SJCRH30 (cell line): ENCODE measurements around the gene TPTE. TPM values are rescaled to one million over a fixed set of nuclear protein-coding genes. Genes with fewer than 3 reads are reported as not detected.
"Not testable (repeated sequence)": the region's sequence is repeated elsewhere in the genome, so short reads cannot be mapped to it uniquely, and the experiment has no call there.

Experiments used
- DNase-seq, 2 experiments: peaks; one replicate each; pipeline ENCODE4 v3.0.0-alpha.2; 2015 to 2020
- H3K27ac ChIP-seq: fragments of 250-450 bp; sonication (Bioruptor Pico); 2 replicates; pipeline ENCODE4 v1.5.1; 2020; ENCODE audit warnings: mild to moderate bottlenecking, moderate library complexity
- H3K27me3 ChIP-seq: fragments of 250-450 bp; sonication (Bioruptor Pico); 2 replicates; pipeline ENCODE4 v1.5.1; 2020; ENCODE audit warnings: mild to moderate bottlenecking, moderate library complexity
- H3K36me3 ChIP-seq: fragments of 250-450 bp; sonication (Bioruptor Pico); 2 replicates; pipeline ENCODE4 v1.5.1; 2020; ENCODE audit warnings: mild to moderate bottlenecking, moderate library complexity
- H3K4me1 ChIP-seq: fragments of 250-450 bp; sonication (Bioruptor Pico); 2 replicates; pipeline ENCODE4 v1.5.1; 2020; ENCODE audit warnings: mild to moderate bottlenecking, moderate library complexity
- H3K4me3 ChIP-seq: fragments of 250-450 bp; sonication (Bioruptor Pico); 2 replicates; pipeline ENCODE4 v1.5.1; 2020; ENCODE audit warnings: mild to moderate bottlenecking, moderate library complexity
- H3K9me3 ChIP-seq: fragments of 250-450 bp; sonication (Bioruptor Pico); replicated peaks from 2 replicates; pipeline ENCODE4 v1.5.1; 2020; ENCODE audit warnings: mild to moderate bottlenecking, moderate library complexity
- total RNA-seq: library from RNA; depleted of rRNA; stranded (reverse); fragments of >200 nt; shearing (Covaris generic); gene quantifications from 2 replicates; pipeline ENCODE4 v1.2.3, GENCODE V29; 2014

The TPTE gene
- total RNA-seq, 1 experiment from 2014 or later = 0.38 TPM

DNA sequence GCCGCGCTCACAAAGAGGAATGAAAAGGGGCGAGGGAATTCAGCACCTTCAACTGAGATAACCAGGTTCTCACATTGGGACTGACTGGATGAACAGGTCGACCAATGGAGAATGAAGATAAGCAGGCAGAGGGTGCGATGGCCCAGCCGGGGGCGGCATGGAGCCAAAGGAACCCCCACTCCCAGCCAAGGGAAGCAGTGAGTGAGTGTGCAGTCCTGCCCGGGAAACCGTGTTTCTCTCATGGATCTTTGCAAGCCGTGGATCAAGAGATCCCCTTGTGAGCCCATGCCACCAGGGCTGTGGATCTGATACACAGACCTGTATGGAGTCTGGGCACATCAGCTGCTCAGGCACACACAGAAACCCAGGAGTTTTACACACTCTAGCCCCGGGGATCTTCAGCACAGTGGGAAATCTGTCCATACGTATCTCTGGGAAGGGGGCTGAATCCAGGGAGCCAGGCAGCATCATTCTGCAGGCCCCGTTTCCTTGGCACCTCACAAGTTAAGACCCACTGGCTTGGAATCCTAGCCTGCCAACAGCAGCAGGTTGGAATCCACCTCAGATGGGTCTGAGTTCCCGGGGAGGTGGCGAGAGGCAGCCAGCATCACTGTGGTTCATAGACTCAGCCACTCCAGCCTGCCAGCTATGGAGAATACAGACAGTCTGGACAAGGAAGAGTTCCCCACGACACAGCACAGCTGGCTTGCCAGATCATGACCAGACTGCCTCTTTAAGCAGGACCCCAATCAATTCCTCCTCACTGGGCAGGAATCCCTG, 53.3 kb downstream of the TPTE start:
- not testable (repeated sequence) for H3K4me1 ChIP-seq, H3K9me3 ChIP-seq, H3K27ac ChIP-seq, H3K36me3 ChIP-seq, H3K27me3 ChIP-seq, DNase-seq, H3K4me3 ChIP-seq

GRCh38 chr21:10575311-10575667, 53.9 kb downstream of the TPTE start:
- Histone ChIP-seq H3K4me3 (no peak overlapping the region), H3K27ac (no peak overlapping the region), H3K9me3 (no peaks in the 10 kb centered on the region), H3K36me3 (no peaks in the 10 kb centered on the region), H3K4me1 (no peaks in the 10 kb centered on the region), H3K27me3 (no peaks in the 10 kb centered on the region)
- no peak for DNase-seq

DNA sequence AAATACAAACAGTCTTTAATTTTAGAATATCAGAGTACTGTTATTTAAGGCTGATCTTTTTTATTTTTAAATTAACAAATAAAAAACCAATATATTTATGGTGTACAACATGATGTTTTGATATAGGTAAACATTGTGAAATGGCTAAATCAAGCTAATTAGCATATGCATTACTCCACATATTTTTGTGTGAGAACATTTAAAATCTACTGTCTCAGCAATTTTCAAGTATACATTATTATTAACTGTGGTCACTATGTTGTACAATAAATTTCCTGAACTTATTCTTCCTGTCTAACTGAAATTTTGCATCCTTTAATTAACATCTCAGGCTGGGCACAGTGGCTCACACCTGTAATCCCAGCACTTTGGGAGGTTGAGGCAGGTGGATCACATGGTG, 57.5 kb downstream of the TPTE start:
- not testable (repeated sequence) for H3K4me1 ChIP-seq, H3K36me3 ChIP-seq, H3K9me3 ChIP-seq, H3K27ac ChIP-seq, H3K27me3 ChIP-seq, DNase-seq, H3K4me3 ChIP-seq

- H3K9me3 ChIP-seq, H3K4me3 ChIP-seq: not testable (repeated sequence)
- peak in 1 of 2 experiments; percentile 15 for DNase-seq
Measured at GRCh38 chr21:10589115-10589514, 67.7 kb downstream of the TPTE start.

DNA sequence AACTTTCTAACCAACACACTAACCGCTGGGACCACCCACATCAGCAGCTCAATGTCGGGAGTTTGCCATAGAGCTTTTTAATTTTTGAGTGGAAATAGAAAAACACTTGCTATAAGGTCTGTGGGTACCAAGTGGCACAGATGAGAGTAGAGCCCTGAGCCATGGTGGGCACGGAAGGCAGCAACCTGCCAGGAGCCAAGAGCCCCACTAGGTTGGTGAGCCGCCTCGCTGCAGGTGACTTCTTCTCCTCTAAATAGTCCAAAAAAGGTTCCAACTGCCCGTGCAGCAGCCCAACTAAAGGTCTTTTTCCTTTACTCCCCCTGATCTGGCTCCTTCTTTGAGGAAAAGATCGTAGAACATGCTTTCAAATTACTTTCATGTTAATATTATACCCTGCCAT, 85.7 kb downstream of the TPTE start:
- H3K4me3 ChIP-seq, H3K4me1 ChIP-seq, H3K9me3 ChIP-seq, H3K36me3 ChIP-seq, H3K27me3 ChIP-seq, H3K27ac ChIP-seq, DNase-seq: not testable (repeated sequence)

More at GRCh38 chr21:10589115-10589514, 67.7 kb downstream of the TPTE start:
- not testable (repeated sequence) for H3K4me1 ChIP-seq, H3K27me3 ChIP-seq, H3K36me3 ChIP-seq, H3K27ac ChIP-seq

DNA sequence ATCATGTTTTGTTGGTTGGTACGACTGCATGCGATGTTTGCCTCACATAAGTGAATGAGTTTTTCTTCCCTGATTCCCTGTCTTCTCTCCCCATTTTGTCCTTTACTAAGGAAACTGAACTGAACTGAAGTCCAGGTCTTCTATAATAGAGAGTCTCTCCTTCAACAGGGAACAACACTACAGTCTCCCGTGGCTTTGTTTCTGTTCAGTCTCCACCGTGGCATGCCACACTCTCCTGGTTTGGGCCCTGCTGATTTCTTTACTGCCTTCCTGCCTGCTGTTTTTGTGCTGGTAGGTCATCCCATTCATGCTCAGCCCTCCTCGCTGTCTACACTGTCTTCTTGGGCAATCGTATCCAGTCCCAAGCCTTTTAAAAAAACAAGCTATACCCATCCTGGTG, 92.9 kb downstream of the TPTE start:
- H3K27ac ChIP-seq, H3K36me3 ChIP-seq, H3K4me1 ChIP-seq, H3K9me3 ChIP-seq, H3K4me3 ChIP-seq, H3K27me3 ChIP-seq, DNase-seq: not testable (repeated sequence)

DNA sequence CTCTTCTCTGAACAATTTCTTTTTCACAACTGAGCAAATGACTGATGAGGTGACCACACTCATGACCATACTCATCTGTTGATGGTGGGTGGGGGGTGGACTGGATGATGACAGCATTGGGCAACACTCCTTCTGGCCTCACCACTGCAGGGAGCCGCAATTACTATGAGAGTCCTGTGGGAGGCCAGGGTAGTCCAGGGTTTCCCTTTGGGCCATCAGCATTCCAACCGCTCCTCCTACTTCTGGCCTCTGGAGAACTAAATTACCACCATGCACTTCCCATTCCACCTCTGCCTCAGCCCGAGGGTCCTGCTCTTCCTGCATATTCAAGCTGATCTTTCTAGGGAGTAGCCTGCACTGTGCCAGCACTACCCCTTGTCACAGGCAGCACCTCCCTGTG, 94.7 kb downstream of the TPTE start:
- H3K9me3 ChIP-seq, H3K27ac ChIP-seq, H3K27me3 ChIP-seq, H3K4me3 ChIP-seq, DNase-seq, H3K36me3 ChIP-seq, H3K4me1 ChIP-seq: not testable (repeated sequence)

- Histone ChIP-seq H3K27ac (no peak overlapping the region), H3K4me1 (no peaks in the 10 kb centered on the region), H3K9me3 (no peaks in the 10 kb centered on the region), H3K36me3 (no peaks in the 10 kb centered on the region), H3K27me3 (no peaks in the 10 kb centered on the region), H3K4me3 (no peak overlapping the region)
- no peak for DNase-seq
Measured at GRCh38 chr21:10616535-10616934, 95.2 kb downstream of the TPTE start.

DNA sequence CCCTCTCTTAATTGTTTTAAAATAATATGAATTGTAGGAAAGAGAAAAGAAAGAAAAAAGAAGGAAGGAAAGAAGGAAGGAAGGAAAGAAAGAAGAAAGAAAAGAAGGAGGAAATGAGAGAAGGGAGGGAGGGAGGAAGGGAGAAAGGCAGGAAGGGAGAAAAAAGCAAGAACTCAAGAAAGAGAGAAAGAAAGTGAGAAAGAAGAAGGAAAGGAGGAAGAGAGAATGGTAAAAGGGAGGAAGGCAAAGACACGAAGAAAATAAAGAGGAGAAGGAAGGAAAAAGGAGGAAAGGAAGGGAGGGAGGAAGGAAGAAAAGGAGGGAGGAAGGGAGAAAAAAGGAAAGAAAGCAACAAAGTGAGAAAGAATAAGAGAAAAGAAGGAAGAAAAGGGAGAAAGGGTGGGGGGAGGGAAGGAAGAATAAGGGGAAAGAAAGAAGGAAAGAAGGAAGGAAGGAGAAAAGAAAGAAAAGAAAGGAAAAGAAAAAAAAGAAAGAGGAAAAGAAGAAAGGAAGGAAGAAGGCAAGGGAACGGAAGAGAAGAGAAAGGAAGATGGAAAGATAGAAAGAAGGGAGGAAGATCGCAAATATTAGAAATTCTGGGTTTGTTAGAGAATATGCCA, 95.9 kb downstream of the TPTE start:
- not testable (repeated sequence) for H3K27me3 ChIP-seq, H3K4me3 ChIP-seq, H3K27ac ChIP-seq, H3K36me3 ChIP-seq, H3K9me3 ChIP-seq, DNase-seq, H3K4me1 ChIP-seq

DNA sequence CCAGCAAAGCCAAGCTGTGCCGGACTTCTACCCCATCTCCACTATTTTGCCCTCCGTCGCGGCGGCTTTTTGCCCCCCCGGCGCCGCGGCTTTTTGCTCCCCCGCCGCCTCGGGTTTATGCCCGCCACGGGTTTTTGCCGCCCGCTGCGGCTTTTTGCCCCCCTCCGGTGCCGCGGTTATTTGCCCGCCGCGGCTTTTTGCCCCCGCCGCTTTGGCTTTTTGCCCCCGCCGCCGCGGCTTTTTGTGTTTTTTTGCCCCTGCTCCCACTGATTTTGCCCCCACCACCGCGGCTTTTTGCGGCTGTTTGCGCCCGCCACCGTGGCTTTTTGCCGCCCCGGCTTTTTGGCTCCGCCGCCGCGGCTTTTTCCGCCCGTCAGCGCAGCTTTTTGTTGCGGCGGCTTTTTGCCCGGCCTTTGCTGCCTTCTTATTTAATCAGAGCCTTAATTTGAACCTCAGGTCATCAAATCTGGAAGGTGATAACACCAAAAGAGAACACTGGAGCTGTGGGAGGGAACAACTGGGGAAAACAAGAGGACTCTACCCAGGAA, 106.0 kb downstream of the TPTE start:
- H3K9me3 ChIP-seq = no peaks in the 10 kb centered on the region
- no peaks in the 10 kb centered on the region for H3K27me3 ChIP-seq
- H3K4me1 ChIP-seq = no peaks in the 10 kb centered on the region
- H3K4me3 ChIP-seq = no peak overlapping the region
- no peak overlapping the region for H3K27ac ChIP-seq
- no peak for DNase-seq
- H3K36me3 ChIP-seq = no peaks in the 10 kb centered on the region

DNA sequence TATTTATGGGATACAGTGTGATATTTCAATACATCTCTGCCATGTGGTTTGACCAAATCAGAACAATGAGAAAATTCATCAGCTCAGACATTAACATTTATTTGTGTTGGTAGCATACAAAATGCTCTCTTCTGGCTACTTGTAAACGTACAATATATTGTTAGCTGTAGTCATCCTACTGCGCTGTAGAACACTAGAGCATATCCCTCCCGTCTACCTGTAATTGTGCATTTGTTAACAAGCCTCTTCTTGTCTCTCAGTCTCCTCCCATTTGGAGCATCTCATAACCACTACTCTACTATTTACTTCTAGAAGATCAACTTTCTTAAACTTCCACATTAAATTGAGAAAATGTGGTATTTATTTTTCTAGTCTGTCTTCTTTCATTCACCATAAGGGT, 107.9 kb downstream of the TPTE start:
- not testable (repeated sequence) for H3K36me3 ChIP-seq, DNase-seq, H3K9me3 ChIP-seq, H3K4me3 ChIP-seq, H3K27me3 ChIP-seq, H3K4me1 ChIP-seq, H3K27ac ChIP-seq

- H3K4me1 ChIP-seq, DNase-seq: not testable (repeated sequence)
Measured at GRCh38 chr21:10630829-10631228, 109.4 kb downstream of the TPTE start.

DNA sequence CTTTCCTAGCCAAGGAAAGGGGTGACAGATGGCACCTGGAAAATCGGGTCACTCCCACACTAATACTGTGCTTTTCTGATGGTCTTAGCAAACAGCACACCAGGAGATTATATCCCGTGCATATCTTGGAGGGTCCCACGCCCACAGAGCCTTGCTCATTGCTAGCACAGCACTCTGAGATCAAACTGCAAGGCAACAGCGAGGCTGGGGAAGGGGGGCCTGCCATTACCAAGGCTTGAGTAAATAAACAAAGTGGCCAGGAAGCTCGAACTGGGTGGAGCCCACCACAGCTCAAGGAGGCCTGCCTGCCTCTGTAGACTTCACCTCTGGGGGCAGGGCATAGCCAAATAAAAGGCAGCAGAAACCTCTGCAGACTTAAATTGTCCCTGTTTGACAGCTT, 109.9 kb downstream of the TPTE start:
- H3K4me3 ChIP-seq, H3K4me1 ChIP-seq, H3K27me3 ChIP-seq, H3K36me3 ChIP-seq, H3K27ac ChIP-seq, H3K9me3 ChIP-seq, DNase-seq: not testable (repeated sequence)

More at GRCh38 chr21:10630829-10631228, 109.4 kb downstream of the TPTE start:
- not testable (repeated sequence) for H3K4me3 ChIP-seq, H3K9me3 ChIP-seq, H3K27me3 ChIP-seq, H3K36me3 ChIP-seq, H3K27ac ChIP-seq

- H3K4me3 ChIP-seq, H3K27me3 ChIP-seq, H3K4me1 ChIP-seq, H3K36me3 ChIP-seq, H3K9me3 ChIP-seq, H3K27ac ChIP-seq, DNase-seq: not testable (repeated sequence)
Measured at GRCh38 chr21:10638144-10638543, 116.8 kb downstream of the TPTE start.

- Histone ChIP-seq H3K4me1 (no peaks in the 10 kb centered on the region), H3K9me3 (no peaks in the 10 kb centered on the region), H3K4me3 (no peak overlapping the region), H3K27ac (no peak overlapping the region; the same call in 1 of the 2 replicates), H3K36me3 (no peaks in the 10 kb centered on the region), H3K27me3 (no peaks in the 10 kb centered on the region)
- no peak for DNase-seq
Measured at GRCh38 chr21:10639123-10639522, 117.7 kb downstream of the TPTE start.

- not testable (repeated sequence) for H3K27ac ChIP-seq, DNase-seq, H3K36me3 ChIP-seq, H3K9me3 ChIP-seq, H3K4me1 ChIP-seq, H3K4me3 ChIP-seq, H3K27me3 ChIP-seq
Measured at GRCh38 chr21:10639746-10640145, 118.4 kb downstream of the TPTE start.
